Measurements from ENCODE around the gene LGR4.

Gene LGR4

DNA sequence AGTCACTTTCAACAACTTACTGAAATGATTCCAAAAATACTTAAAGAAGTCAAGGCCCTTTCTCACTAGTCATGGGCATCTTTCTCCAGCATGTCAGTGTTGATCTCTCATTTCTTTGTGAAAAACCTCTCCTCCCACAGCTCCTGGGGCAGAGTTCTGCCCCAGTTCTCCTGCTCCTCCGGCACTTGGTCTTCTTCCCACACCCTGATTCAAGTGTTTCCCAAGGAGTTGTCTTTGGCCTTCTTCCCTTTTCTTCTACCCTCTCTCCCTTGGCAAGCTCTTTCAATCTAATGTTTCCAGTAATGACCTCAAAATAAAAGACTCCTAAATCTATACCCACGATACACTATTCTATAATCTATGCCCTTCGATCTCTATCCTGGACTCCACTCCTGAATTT is 67.5 kb downstream of the LGR4 start:
- no peak for DNase-seq (ENCODE audit: low read depth in 1 of 2, low spot score in 1 of 2)

DNA sequence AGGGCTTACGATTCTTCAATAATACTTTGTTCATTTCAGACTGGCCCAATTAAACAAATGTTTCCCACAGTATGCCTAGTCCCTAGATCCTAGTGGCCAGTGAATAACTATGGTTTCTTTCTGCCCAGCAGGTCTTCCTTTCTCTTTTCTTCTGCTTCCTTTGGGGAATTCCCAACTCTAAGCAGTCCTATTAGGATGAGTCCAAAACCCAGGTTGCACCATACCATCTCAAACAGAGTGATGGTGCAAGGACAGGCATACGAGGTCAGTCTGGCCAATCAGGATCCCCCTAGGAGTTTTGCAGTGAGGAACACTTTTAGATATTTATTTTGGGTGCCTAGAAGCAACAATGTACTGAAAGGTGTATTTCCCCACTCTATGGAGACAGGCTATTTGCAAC is 68.2 kb downstream of the LGR4 start:
- DNase-seq (ENCODE audit: low read depth in 1 of 2, low spot score in 1 of 2) = no peak

GRCh38 chr11:27403195-27403594 is 69.4 kb downstream of the LGR4 start:
- no peak for DNase-seq (ENCODE audit: low read depth in 1 of 2, low spot score in 1 of 2)

- DNase-seq (ENCODE audit: low read depth in 1 of 2, low spot score in 1 of 2) = no peak
These were observed 70.1 kb downstream of the LGR4 start for GRCh38 chr11:27402450-27402849.

DNA sequence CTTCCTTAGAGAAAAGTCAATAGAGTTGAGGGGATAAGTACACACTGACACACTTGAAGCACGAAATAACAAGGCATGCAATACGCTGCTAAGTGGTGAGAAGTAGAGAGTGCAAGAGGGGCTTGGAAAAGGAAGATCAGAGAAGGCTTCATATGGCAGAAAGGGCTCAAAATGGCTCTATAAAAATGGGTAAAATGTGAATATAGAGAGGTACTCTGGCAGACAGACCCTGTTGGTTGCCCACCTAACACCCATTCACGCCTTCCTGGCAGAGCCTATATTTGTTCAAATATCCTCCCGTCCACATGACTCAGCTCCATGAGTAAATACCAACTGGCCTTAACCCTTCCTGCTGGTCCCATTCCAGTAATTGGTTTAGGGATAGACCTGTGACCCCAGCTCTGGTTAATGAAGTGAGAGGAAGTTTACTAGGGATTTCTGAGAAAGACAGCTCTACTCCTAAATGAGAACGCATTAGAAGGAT is 70.7 kb downstream of the LGR4 start:
- DNase-seq (ENCODE audit: low read depth in 1 of 2, low spot score in 1 of 2) = no peak

DNA sequence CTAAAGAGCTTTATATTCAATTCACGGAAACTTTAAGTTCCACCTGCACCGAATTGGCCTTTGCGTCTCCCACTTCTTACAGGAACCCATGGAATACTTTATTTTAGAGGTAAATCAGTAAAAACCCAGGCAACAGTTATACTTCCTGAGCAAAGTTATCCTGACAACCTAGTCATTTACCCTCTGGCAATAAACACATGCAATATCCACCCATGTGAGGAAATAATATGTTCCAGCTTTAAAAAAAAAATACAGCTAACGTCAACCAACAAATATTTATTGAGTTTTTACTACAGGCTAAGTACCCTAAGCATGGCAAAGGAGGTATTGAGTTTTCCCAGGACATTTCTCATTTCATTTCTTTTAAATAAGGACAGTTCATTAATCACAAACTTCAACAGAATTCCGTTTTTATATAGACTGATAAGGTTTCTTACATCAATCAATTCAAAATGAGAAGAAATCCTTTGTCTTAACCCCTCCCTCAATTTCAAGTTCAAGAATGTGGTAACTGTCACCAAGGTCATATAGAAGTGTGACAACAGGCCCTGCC is 71.2 kb downstream of the LGR4 start:
- no peak for DNase-seq (ENCODE audit: low read depth in 1 of 2, low spot score in 1 of 2)

DNA sequence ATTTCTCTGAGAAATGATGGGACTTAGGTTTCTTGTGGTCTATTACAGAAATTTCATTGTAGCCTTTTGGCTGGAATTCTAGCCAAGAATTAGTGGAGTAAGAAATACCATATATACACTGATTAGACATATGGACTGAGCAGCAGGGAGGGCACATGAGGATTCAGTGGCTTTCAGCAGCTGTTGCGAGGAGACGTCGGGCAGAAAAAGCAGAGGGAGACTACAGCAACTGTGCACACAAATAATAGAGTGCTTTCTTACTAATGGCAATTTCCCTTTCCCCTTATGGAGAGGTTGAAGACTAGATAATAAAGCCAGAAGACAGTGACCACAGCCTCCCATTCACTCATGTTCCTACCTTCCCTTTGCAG is 74.2 kb downstream of the LGR4 start:
- DNase-seq (ENCODE audit: low read depth in 1 of 2, low spot score in 1 of 2) = no peak

GRCh38 chr11:27397624-27398399 is 74.8 kb downstream of the LGR4 start:
- DNase-seq (ENCODE audit: low read depth in 1 of 2, low spot score in 1 of 2) = no peak

DNA sequence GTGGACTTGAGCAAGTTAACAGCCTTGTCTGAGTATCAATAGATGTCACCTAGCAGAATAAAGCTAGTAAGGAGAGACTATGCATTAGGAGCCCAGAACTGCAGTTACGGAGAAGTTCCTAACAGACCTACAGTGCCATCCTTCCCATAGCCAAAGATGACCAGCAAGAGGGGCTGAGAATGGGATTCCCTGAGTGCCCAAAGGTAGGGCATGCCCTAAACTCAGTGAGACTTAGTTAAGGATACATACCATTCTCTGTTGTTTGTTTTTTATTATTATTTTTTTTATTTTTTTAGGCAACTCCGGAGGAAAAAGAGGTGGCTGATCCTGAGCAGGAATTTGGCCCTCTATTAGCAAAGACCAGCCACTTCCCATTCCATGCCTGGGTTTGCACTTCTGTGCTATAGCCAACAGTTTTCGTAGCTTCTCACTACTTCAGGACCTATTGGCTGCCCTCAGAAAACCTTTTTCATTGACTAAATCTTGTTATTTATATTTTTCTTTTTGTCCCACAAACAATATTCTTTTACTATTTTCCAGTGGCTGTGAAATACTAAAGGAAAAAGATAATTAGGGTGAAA is 76.2 kb downstream of the LGR4 start:
- DNase-seq (ENCODE audit: low read depth in 1 of 2, low spot score in 1 of 2) = no peak

GRCh38 chr11:27395556-27396258 is 76.9 kb downstream of the LGR4 start:
- DNase-seq (ENCODE audit: low read depth in 1 of 2, low spot score in 1 of 2) = no peak

DNA sequence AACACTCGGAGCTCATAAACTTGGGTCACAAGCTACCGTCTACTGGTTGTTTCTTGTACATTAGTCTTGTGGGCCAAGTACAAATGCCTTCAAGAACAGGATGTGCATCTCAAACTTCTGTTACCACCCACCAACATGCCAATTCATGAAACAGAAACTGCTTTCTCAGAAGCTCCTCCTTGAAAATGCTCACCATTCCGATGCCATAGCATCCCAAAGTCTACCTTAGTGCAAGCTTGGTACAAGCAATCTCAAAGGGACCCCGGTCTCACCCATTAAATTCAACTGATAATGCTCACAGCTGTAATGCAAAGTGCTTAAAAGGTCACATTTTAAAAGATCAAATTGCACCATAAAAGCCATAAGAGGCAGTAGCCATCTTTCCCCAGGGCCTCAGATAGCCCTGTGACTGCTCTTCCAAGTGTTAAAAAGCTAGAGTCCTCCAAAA is 77.8 kb downstream of the LGR4 start:
- DNase-seq (ENCODE audit: low read depth in 1 of 2, low spot score in 1 of 2) = no peak

DNA sequence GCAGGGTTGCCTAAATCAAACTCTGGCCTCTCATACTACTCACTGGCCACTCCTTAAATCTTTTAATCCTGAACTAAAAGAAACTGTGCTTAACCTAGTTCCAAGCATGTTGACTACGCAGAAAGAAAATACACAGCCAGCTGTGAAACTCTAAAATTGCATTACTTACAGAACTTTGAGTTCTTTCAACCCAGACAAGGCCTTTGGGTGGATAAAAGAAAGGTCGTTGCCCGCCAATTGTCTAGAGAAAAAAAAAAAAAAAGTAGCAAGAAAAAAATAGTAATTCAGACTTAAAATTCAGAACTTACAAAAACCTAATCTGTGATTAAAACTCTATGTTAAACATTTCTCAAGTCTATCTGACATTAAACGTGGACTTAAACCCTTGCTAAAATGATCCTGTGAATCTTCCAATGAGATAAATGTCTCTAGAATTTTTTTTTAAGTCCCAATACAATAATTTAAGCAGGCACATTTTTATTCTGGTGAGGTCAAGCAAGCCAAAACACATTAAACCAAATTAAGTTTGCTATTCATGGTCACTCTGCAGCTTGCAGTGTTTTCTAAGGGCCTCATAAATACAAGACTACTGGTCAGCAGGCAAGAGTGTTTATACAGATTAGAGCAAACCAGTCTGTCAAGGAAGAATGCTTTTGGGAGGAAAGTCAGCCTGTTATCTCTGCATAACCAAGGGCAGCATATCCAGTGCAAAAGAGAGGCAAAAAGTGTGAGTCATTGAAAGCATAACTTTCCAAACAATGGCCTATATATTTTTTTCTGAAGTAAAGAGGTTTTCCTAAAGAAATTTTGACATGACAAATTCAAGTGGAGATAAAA is 80.1 kb downstream of the LGR4 start:
- no peak for DNase-seq (ENCODE audit: low read depth in 1 of 2, low spot score in 1 of 2)

GRCh38 chr11:27391331-27392015 is 81.1 kb downstream of the LGR4 start:
- no peak for DNase-seq (ENCODE audit: low read depth in 1 of 2, low spot score in 1 of 2)

DNA sequence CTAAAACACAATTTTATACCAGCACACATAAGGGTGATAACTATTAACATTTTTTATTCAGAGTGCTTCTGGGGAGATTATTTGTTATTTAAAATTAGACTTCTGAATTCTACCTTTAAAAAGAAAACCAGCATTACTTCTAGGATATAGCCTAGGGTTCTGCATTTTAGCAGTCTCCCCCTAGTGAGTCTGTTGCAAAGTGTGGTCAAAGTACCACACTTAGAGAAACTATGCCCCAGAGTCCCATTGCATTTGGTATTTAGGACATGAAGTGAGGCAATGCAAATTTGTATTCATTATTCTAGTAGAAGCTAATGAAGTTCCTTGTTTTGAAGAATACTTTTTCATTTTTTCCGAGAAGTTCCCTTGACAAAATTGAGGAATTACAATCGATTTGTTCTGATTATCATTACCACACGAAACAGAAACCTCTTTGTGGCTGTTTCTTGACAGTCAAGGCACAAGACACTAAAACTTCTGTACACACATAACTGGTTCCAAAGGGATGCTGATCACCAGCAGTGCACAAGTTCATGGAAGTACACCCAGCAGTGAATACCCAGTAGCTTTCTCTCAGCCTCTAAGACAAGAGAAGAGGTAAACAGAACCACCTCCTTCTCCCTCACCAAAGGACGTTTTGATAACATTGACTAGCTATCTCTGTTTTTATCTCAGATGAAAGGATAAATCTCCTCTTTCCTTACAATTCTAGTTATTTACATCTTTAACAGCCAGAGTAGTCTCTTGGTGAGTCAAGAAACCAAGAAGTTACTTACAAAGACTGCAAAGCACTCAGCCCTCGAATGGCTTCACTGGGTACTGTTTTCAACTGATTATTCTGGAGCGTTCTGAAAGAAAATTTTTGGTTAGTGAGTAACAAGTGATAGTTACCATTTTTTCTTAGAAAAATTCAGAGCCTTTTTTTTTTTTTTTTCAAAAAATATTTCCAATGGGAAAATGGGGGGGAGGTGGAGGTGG is 82.0 kb downstream of the LGR4 start:
- DNase-seq (ENCODE audit: low read depth in 1 of 2, low spot score in 1 of 2) = no peak

GRCh38 chr11:27388869-27389268 is 83.7 kb downstream of the LGR4 start:
- no peak for DNase-seq (ENCODE audit: low read depth in 1 of 2, low spot score in 1 of 2)

DNA sequence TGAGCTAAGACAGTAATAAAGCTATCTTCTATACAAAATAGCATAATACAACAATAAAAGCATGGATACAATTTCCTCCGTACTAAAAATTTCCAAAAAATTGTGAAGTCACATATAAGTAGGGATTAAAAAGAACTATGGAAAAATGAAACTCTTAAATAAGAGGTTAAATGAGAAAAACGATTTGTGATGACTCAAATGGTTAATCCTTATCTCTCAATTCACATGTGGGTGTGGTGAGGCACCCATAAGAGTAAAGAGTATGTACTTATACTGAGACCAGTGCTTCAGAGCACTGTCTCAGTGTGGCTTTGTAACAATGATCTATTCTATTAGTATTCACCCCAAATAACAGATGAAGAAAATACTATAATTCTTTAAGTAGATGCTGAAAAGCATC is 84.6 kb downstream of the LGR4 start:
- no peak for DNase-seq (ENCODE audit: low read depth in 1 of 2, low spot score in 1 of 2)

DNA sequence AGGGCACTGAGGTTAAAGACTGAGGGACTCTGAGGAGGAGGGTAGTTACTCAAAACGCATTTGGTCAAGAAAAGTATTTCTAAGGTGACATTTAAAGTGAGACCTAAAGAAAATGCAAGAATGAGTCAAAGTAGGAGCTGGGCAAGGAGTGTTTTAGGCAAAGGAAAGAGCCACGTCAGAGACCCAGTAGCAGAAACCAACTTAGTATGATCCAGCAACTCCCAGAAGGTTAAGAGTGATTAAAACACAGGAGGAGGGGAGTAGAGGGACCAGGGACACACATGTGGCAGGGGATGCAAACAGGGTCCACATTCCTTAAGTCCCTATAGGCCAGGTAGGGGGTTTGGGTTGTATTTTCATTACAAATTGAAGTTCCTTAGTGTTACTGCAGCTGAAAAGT is 85.2 kb downstream of the LGR4 start:
- DNase-seq (ENCODE audit: low read depth in 1 of 2, low spot score in 1 of 2) = no peak

DNA sequence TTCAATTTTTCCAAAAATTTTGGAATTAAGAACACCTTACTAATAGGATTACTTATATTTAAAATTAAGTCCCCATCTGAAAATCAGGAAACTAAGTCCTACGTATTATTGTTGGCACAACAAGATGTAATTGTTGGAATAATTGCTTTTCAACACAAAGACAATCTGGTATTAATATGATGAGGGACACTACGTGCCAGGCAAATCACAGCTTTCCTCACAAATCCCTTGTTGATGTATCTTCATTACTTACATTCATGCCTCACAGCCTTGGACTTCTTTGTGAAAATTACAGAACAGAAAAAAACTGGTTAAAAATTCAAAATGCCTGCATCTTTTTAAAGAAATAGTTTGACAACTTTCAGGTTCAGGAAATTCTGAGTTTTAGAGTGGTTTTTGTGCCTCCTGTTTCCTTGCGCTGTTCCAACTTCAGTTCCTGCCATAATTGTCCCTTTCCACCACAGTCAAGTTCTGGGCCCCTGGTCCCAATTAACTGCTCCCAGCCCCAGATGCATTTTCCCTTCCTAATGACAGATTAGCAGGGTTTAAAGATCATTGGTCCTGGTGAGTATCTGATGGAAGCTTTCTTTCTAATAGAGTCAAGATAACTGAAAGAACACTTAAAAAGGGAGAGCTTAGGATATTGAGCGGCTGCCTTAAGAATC is 86.3 kb downstream of the LGR4 start:
- no peak for DNase-seq (ENCODE audit: low read depth in 1 of 2, low spot score in 1 of 2)

DNA sequence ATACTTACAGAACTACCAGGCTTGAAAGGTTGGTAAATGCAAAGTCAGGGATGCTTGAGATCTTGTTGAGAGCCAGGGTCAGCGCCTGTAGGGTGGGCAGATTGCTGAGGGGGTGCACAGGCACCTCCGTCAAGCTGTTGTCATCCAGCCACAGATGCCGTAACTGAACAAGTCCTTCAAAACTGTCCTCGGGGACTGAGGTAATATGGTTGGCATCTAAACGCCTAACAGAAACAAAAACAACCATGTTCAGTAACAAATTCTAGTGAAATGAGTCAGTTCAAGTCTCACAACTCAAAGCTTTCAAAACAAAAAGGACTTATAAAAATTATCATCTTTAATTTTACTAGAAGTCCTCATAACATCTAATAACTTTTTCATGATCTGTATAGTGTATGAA is 87.3 kb downstream of the LGR4 start:
- DNase-seq (ENCODE audit: low read depth in 1 of 2, low spot score in 1 of 2) = no peak

Measured in activated CD4-positive, alpha-beta T cell treated with anti-CD3 and anti-CD28 coated beads, Interleukin-2, amount 50 U/mL, for 24 hours (primary cell).